LNCaP clone FGC (cell line): ENCODE results near the gene POU5F1.
"Not testable (repeated sequence)": the region's sequence is repeated elsewhere in the genome, so short reads cannot be mapped to it uniquely, and the experiment has no call there.

Source experiments
- DNase-seq: peaks from one replicate; pipeline ENCODE4 v3.0.0-alpha.2; 2011; ENCODE audit warnings: low read depth
- H3K4me3 ChIP-seq: 2 replicates; pipeline ENCODE4 v1.5.1; 2011; ENCODE audit warnings: mild to moderate bottlenecking, low read depth, low read length, control low read depth
- CTCF ChIP-seq: IDR thresholded peaks from 2 replicates; pipeline ENCODE4 v1.5.1; 2012; ENCODE audit warnings: mild to moderate bottlenecking; ENCODE audit not compliant: control insufficient read depth, insufficient read depth; ENCODE audit errors: extremely low read depth

Gene POU5F1

DNA sequence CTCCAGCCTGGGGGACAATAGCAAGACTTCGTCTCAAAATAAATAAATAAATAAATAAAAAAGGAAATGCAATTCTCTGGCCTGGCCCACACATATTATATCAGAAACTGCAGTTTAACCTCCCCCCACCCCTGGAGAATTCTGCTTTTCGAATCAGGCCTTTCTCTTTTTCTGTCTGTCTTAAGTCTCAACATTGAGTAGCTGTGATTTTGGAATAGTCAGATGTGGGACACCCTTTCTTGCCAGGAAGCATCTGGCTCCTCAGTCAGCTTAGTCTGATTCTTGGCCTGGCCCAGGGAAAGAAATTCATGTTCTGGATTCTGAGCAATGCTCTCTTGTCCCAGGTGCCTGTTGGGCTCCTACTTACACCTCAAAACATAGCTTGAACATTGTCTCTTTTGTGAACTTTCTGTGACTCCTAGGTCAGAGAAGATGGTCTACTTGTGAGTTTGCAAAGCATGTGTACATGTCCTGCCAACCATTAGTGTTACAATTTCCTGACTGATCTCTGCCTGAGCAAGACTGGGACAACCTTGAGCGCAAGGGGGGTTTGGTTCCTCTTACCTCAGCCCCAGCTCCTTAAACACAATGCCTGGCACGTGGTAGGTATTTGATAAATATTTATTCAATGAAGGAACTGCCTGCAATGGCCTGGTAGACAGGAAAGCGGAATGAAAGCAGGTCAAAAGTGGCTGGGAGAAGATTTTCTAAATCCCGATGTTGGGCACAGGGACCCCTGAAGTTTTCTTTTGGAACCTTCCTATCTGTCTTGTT lies 23.8 kb upstream of the POU5F1 start:
- no peak for DNase-seq
- TF ChIP-seq CTCF, result no peak
- H3K4me3 ChIP-seq, result no peak overlapping the region

- peak; percentile 15; the same call in 1 of the 2 replicates for TF ChIP-seq CTCF
- DNase-seq, result no peak
- H3K4me3 ChIP-seq, result no peak overlapping the region
Observed at GRCh38 chr6:31193206-31193605, 22.7 kb upstream of the POU5F1 start.

- peak; percentile 80 for TF ChIP-seq CTCF
- peak; percentile 63 for DNase-seq
- H3K4me3 ChIP-seq, result not testable (repeated sequence)
Observed at GRCh38 chr6:31192431-31193105, 22.1 kb upstream of the POU5F1 start.

GRCh38 chr6:31190488-31190887 lies 20.0 kb upstream of the POU5F1 start:
- TF ChIP-seq CTCF, result no peak
- DNase-seq, result no peak
- no peak overlapping the region for H3K4me3 ChIP-seq

DNA sequence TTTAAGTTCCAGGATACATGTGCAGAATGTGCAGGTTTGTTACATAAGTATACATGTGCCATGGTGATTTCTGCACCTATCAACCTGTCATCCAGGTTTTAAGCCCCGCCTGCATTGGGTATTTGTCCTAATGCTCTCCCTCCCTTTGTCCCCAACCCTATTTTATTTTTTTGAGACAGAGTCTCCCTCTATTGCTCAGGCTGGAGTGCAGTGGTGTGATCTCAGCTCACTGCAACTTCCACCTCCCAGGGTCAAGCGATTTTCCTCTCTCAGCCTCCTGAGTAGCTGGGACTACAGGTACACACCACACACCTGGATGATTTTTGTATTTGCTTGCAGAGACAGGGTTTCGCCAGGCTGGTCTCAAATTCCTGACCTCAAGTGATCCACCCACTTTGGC lies 18.7 kb upstream of the POU5F1 start:
- not testable (repeated sequence) for DNase-seq, H3K4me3 ChIP-seq

GRCh38 chr6:31187780-31188194 lies 17.3 kb upstream of the POU5F1 start:
- DNase-seq, result peak; percentile 57
- TF ChIP-seq CTCF, result no peak
- H3K4me3 ChIP-seq, result no peak overlapping the region

GRCh38 chr6:31186052-31186734 lies 15.7 kb upstream of the POU5F1 start:
- no peak for TF ChIP-seq CTCF
- DNase-seq, result no peak
- H3K4me3 ChIP-seq, result peak overlapping the region; percentile 46

- peak overlapping the region; percentile 46 for H3K4me3 ChIP-seq
- not testable (repeated sequence) for DNase-seq
Observed at GRCh38 chr6:31185695-31186051, 15.2 kb upstream of the POU5F1 start.

- DNase-seq, H3K4me3 ChIP-seq: not testable (repeated sequence)
Observed at GRCh38 chr6:31183859-31184258, 13.4 kb upstream of the POU5F1 start.

GRCh38 chr6:31183287-31183686 lies 12.8 kb upstream of the POU5F1 start:
- not testable (repeated sequence) for DNase-seq, H3K4me3 ChIP-seq
